Thymus (tissue), 11 donors: ENCODE measurements around the gene HIP1. TPM values are rescaled to one million over a fixed set of nuclear protein-coding genes. Genes with fewer than 3 reads are reported as not detected.
A peak's percentile ranks its signal among the peaks of the same experiment; 100 is the strongest.

ENCODE experiments used
- DNase-seq, 9 donors: peaks; one replicate each; pipeline ENCODE4 v3.0.0-alpha.2; 2013; ENCODE audit warnings: low spot score in 9 of 9, low read depth in 6 of 9, missing footprints in 1 of 9
- H3K27ac ChIP-seq, 2 donors: one replicate each; pipeline ENCODE4 v1.5.1; 2013; ENCODE audit warnings: control low read depth in 1 of 2, low read depth in 1 of 2, low read length in 1 of 2, mild to moderate bottlenecking in 1 of 2, moderate library complexity in 1 of 2
- H3K27me3 ChIP-seq, 2 donors: one replicate each; pipeline ENCODE4 v1.5.1; 2013; ENCODE audit warnings: low read length in 1 of 2; ENCODE audit not compliant: control insufficient read depth in 2 of 2, insufficient read depth in 1 of 2
- H3K36me3 ChIP-seq, 2 donors: one replicate each; pipeline ENCODE4 v1.5.1; 2013; ENCODE audit warnings: low read length in 1 of 2, mild to moderate bottlenecking in 1 of 2, moderate library complexity in 1 of 2; ENCODE audit not compliant: control insufficient read depth in 2 of 2, insufficient read depth in 2 of 2
- H3K4me1 ChIP-seq, 2 donors: one replicate each; pipeline ENCODE4 v1.5.1; 2013; ENCODE audit warnings: low read length in 2 of 2; ENCODE audit not compliant: control insufficient read depth in 2 of 2, insufficient read depth in 2 of 2
- H3K4me3 ChIP-seq, 2 donors: one replicate each; pipeline ENCODE4 v1.5.1; 2013; ENCODE audit warnings: low read length in 2 of 2, control low read depth in 1 of 2, mild to moderate bottlenecking in 1 of 2
- H3K9me3 ChIP-seq, 2 donors: one replicate each; pipeline ENCODE4 v1.5.1; 2013; ENCODE audit warnings: low read length in 1 of 2, mild to moderate bottlenecking in 1 of 2; ENCODE audit not compliant: control insufficient read depth in 2 of 2, insufficient read depth in 1 of 2
- WGBS: extraction: QIAGEN DNeasy Blood & Tissue Kit; methylation state at CpG from one replicate; pipeline ENCODE4 v1.1.7; 2013; 5-methylcytosine and 5-hydroxymethylcytosine counted together
- polyA plus RNA-seq: library from polyadenylated mRNA; stranded (reverse); fragments of 200-250 nt; gene quantifications from one replicate; pipeline ENCODE4 v1.2.3, GENCODE V29; 2013
- total RNA-seq: library from RNA; stranded (reverse); fragments of 120-200 nt; gene quantifications from one replicate; pipeline ENCODE4 v1.2.4, GENCODE V29; 2013
- donor health status: healthy.

HIP1 gene
- total and polyA plus RNA-seq, 2 donors, result 3.3 to 3.5 TPM

DNA sequence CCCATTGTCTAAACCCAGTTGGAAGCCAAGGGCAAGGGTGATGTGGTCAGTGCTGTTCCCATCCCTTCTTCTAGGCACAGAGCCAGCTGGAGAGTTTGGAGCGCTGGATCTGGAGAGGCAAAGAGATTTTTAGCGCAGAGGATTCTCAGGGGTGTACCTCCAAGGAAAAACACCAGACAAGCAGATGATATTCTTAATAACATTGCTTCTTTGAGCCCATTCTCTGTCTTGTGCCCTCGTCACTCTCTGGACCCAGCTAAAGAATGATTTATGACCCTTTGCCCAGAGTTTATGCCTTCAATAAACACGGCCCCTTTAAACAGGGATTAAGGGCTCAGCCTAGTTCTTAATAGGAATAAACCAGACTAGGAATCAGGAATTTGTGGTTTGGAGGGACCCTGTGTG lies 4.7 kb upstream of the HIP1 start:
- H3K27me3 ChIP-seq, result peaks cover 4 to 37% of the 10 kb centered on the region in 2 donors
- no peak overlapping the region for H3K4me3 ChIP-seq
- H3K27ac ChIP-seq, result no peak overlapping the region
- WGBS, result 79% methylated on average over 4 of the region's 4 CpGs
- H3K36me3 ChIP-seq, result no peaks in the 10 kb centered on the region
- H3K4me1 ChIP-seq, result peaks cover under 1 to 12% of the 10 kb centered on the region in 2 donors
- no peak for DNase-seq
- no peaks in the 10 kb centered on the region for H3K9me3 ChIP-seq

DNA sequence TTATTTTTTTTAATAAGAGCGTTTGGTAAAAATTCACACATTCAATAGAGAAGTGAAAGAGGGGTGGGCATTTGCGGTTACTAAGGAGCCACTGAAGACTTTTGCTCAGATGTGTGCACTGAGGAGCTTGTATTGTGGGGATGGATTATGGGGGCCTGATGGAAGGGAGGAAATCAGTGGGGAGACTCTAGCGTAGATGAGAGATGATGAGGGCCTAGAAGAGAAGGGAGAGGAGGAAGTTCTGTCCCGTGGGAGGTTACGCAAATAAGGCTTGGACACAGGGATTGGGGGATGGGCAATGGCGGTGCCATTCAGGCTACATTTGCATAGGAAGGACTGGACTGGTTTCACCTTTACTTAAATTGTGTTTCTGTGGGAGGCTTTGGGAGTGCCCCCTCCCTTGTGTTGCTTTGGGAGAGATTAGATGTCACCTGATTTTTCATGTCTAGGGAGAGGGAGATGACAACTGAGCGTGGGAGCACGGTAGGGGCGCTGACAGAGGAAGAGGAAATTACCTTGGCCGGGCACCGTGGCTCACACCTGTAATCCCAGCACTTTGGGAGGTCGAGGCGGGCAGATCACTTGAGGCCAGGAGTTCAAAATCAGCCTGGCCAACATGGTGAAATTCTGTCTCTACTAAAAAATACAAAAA lies 2.2 kb upstream of the HIP1 start:
- Histone ChIP-seq H3K4me3 (no peak overlapping the region), H3K4me1 (peaks cover 5 to 22% of the 10 kb centered on the region in 2 donors), H3K36me3 (no peaks in the 10 kb centered on the region), H3K27me3 (peaks cover 4 to 53% of the 10 kb centered on the region in 2 donors), H3K27ac (no peak overlapping the region), H3K9me3 (no peaks in the 10 kb centered on the region)
- WGBS, result 59% methylated on average over 13 of the region's 13 CpGs
- no peak for DNase-seq

DNA sequence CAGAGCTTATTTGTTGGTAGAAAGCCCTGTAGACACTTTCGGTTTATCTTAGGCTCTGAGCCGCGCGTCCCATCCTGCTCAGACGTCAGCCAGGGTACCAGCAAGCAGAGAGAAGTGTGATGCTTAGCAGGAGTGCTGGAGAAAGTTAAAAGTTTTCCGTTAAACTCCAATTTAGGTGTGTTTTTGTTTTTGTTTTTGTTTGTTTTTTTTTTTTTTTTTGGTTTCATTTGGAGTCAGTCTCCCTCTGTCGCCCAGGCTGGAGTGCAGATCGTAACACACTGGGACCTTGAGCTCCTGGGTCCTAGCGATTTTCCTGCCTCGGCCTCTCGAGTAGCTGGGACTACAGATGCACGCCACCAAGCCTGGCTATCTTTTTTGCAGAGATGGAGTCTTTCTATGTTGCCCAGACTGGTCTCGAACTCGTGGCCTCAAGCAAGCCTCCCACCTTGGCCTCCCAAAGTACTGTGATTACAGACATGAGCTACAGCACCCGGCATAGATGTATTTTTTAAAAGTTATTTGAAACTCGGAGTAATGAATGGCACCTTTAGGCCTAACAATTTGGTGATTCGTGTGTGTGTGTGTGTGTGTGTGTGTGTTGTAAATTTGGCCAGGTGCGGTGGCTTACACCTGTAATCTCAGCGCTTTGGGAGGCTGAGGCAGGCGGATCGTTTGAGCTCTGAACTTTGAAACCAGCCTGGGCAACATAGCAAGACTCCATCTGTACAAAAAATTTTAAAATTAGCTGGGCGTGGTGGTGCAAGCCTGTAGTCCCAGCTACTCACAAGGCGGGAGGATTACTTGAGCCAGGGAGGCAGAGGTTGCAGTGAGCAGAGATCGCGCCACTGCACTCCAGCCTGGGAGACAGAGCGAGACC lies 1.3 kb upstream of the HIP1 start:
- peaks cover 5 to 22% of the 10 kb centered on the region in 2 donors for H3K4me1 ChIP-seq
- DNase-seq, result peak in 2 of 9 donors; percentile 39 to 70
- H3K27ac ChIP-seq, result peak overlapping the region; percentile 51 to 65
- peak overlapping the region; percentile 42 to 58 for H3K4me3 ChIP-seq
- peaks cover 4 to 53% of the 10 kb centered on the region in 2 donors for H3K27me3 ChIP-seq
- H3K36me3 ChIP-seq, result no peaks in the 10 kb centered on the region
- H3K9me3 ChIP-seq, result no peaks in the 10 kb centered on the region
- 73% methylated on average over 26 of the region's 26 CpGs for WGBS

DNA sequence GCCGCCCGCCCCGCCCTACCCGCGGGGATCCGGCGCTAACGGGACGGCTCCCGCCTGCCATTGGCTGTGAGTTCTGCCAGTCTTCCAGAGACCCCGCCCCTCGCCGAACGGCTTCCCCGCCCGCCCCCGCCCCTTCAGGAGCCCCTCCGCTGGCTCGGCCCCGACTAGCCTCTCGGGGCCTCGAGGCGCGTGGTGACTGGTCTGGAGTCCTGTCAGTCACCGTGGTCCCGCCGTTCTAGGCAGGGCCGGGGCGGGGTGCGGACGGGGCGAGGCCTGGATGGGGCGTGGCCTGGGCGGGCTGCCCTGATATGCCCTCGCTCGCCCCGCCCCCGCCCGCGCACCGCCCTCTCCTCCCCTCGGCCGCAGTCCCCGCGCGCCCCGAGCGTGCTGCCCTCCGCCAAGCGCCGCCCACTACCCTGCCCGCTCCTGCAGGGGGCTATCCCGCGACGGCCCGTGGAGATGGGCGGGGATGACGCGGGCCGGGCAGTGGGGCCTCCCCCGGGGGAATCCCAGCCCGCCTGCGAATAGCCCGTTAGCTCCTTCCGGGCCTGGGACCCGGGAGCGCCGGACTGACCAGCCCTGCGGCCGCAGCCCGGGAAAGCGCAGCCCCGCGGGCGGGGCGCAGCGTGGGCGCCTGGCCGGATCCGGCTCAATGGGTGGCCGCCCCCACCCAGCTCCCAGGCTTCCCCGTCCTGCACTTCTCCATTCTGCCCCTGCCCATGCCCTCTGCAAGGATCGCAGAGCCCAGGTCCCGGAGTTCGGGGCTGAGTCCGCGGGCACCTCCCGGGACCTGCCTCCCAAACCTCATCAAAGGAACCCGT lies 444 bp upstream of the HIP1 start:
- no peaks in the 10 kb centered on the region for H3K36me3 ChIP-seq
- no peaks in the 10 kb centered on the region for H3K9me3 ChIP-seq
- under 1% methylated on average over 86 of the region's 89 CpGs for WGBS
- peaks cover 5 to 22% of the 10 kb centered on the region in 2 donors for H3K4me1 ChIP-seq
- DNase-seq, result peak; percentile 73 to 100 (median 97)
- peak overlapping the region; percentile 58 to 81 for H3K4me3 ChIP-seq
- H3K27me3 ChIP-seq, result peaks cover 4 to 53% of the 10 kb centered on the region in 2 donors
- H3K27ac ChIP-seq, result peak overlapping the region; percentile 51 to 74

DNA sequence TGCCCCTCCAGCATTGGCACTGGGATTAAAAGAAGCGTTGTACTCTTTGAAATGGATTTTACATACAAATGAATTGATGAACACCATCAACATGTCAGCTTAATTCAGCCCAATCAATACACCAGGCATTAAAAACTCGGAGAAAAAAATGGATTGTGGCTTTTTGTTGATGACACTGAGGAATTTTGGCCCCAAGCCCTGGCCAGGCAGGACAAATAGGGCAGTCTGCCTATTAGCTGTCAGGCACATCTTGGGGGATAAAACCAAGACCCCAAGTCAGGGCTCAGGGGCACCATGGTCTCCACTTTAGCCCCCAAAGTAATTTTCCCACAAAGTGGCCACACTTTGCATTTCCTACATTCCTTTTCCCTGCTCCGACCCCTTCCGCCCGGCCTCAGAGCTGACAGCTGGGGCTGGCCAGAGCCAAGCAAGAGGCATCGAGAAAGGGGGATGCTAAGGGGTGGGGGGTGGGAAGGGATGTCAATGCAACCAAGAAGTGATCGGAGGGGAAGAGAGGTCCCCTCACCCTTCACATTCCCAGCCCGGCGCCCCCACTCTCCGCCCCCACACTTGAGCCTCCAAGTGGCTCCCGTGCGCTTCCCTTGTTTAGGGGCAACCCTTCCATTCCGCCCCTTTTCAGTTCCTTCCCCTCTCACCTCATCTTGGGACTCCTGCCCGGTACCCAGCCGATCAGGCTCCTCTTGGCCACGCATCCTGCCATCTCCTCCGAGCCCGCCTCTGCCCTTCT lies 711 bp downstream of the HIP1 start:
- Histone ChIP-seq H3K27me3 (peaks cover 4 to 51% of the 10 kb centered on the region in 2 donors), H3K9me3 (no peaks in the 10 kb centered on the region), H3K36me3 (no peaks in the 10 kb centered on the region), H3K4me3 (peak overlapping the region; percentile 58 to 81), H3K4me1 (peaks cover 5 to 22% of the 10 kb centered on the region in 2 donors), H3K27ac (no peak overlapping the region)
- no peak for DNase-seq
- WGBS, result 20% methylated on average over 18 of the region's 18 CpGs

DNA sequence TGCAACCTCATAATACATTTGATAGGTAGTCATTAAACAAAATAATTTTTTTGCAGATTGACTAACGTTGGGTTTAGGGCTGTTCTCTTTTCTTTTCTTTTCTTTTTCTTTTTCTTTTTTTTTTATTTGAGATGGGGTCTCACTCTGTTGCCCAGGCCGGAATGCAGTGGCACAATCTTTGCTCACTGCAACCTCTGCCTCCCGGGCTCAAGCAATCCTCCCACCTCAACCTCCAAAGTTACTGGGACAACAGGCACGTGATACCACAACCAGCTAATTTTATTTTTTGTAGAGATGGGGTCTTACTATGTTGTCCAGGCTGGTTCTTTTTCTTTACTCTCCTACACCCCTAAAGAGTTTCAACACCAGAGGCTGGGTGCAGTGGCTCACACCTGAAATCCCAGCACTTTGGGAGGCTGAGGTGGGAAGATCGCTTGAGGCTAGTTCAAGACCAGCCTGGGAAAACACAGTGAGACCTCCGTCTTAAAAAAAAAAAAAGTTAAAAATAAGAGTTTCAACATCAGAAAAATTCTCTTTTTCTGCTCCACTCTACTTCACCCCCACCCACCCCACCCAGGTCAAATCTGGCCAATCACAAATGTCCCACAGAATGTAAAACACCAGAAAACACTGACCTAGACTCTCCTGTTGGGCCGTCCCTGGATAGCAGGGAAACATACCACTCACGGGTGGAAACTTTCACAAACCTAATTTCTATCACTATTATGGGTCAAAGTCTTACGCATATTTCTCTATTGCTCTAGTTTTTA lies 3.0 kb downstream of the HIP1 start:
- Histone ChIP-seq H3K9me3 (no peaks in the 10 kb centered on the region), H3K27me3 (peaks cover under 1 to 34% of the 10 kb centered on the region in 2 donors), H3K4me1 (peaks cover 5 to 17% of the 10 kb centered on the region in 2 donors), H3K27ac (no peak overlapping the region), H3K4me3 (no peak overlapping the region), H3K36me3 (no peaks in the 10 kb centered on the region)
- no peak for DNase-seq
- 95% methylated on average over 9 of the region's 9 CpGs for WGBS

DNA sequence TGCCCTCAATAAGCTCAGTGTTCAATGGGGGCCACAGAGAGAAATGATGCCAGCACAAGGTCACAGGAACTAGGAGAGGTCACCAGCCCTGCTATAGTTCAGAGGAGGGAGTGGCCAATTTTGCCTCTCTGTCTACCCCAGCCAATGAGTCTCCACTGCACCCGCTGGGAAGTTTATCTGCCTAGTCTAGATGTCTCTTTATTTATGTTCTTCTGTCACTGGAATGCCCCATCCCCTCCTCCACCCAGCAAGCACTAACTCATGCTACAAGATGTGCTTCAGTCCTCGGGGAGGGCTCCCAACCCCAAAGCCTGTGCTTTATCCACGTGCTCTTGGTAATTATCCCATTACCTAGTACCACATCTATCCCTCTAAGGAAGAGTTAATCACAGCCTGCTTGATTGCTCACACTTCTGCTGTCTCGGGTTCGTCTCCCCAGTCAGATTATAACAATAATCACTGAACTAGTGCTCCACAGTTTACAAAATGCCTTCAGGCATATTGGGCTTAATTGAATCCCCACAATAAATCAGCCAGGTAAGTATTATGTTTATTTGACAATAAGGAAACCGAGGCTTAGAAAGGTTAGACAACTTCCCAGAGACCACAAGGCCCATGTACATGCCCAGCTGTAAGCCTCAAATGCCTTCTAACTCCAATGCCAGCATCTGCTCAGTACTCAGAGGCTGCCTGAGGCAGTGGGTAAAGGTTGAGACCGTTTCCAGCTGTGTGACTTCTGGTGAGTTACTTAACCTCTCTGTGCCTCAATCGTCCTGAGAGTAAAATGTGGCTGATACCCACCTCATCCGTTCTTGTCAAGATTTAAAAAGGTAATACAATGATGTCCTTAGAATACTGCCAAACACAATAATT lies 3.9 kb downstream of the HIP1 start:
- H3K4me1 ChIP-seq, result peaks cover 5 to 15% of the 10 kb centered on the region in 2 donors
- H3K27ac ChIP-seq, result no peak overlapping the region
- H3K9me3 ChIP-seq, result no peaks in the 10 kb centered on the region
- 93% methylated on average over 9 of the region's 9 CpGs for WGBS
- H3K36me3 ChIP-seq, result no peaks in the 10 kb centered on the region
- DNase-seq, result no peak
- no peak overlapping the region for H3K4me3 ChIP-seq
- H3K27me3 ChIP-seq, result peaks cover 0 to 24% of the 10 kb centered on the region in 2 donors
